Uterus (tissue), 4 donors: ENCODE results near the gene UBAP2. TPM values are rescaled to one million over a fixed set of nuclear protein-coding genes. Genes with fewer than 3 reads are reported as not detected.
"Not testable (repeated sequence)": the region's sequence is repeated elsewhere in the genome, so short reads cannot be mapped to it uniquely, and the experiment has no call there.

ENCODE experiments used
- DNase-seq, 2 donors: peaks; one replicate each; pipeline ENCODE4 v3.0.0-alpha.2; 2019 to 2020
- H3K27ac ChIP-seq, 2 donors: fragments of 200-600 bp; sonication (generic); 1 replicate in 1 of 2; 2 replicates in 1 of 2; pipeline ENCODE4 v1.5.1; 2016 to 2018
- H3K27me3 ChIP-seq, 2 donors: fragments of 200-600 bp; sonication (generic); one replicate each; pipeline ENCODE4 v1.5.1; 2018 to 2019; ENCODE audit warnings: control low read depth in 1 of 2
- H3K36me3 ChIP-seq, 2 donors: fragments of 200-600 bp; sonication (generic); one replicate each; pipeline ENCODE4 v1.5.1; 2019; ENCODE audit warnings: control low read depth in 1 of 2
- H3K4me1 ChIP-seq, 2 donors: fragments of 200-600 bp; sonication (generic); one replicate each; pipeline ENCODE4 v1.5.1; 2018 to 2019; ENCODE audit warnings: control low read depth in 1 of 2
- H3K4me3 ChIP-seq, 2 donors: fragments of 200-600 bp; sonication (generic); 1 replicate in 1 of 2; 2 replicates in 1 of 2; pipeline ENCODE4 v1.5.1; 2018 to 2019; ENCODE audit warnings: mild to moderate bottlenecking in 1 of 2
- H3K9me3 ChIP-seq, 2 donors: fragments of 200-600 bp; sonication (generic); one replicate each; pipeline ENCODE4 v1.5.1; 2019; ENCODE audit warnings: control low read depth in 1 of 2
- POLR2A ChIP-seq, 2 donors: fragments of 450-650 bp; IDR thresholded peaks; one replicate each; pipeline ENCODE4 v1.6.1; 2016; ENCODE audit warnings: antibody characterized with exemption in 2 of 2, mild to moderate bottlenecking in 1 of 2, moderate library complexity in 1 of 2
- intact Hi-C: fragments of 100-400 bp; cut with DNase I; formaldehyde crosslinking; loops from one replicate; pipeline ENCODE4 v1.15.1; 2023; ENCODE audit warnings: low total_unique reads
- total RNA-seq, 4 donors: library from RNA; depleted of rRNA in 3 of 4; stranded (reverse); fragments of >200 nt in 3 of 4; gene quantifications; one replicate each; pipeline versions ENCODE4 v1.1.0 to v1.2.4, GENCODE V29; 2014 to 2023
- TF ChIP-seq, protein P1 (sequence below), 4 experiments: fragments of 200-600 bp in 2 of 4; fragments of 450-650 bp in 2 of 4; sonication (generic) in 2 of 4; IDR thresholded peaks; one replicate each; pipeline ENCODE4 v1.5.1; 2016 to 2019; ENCODE audit warnings: antibody characterized with exemption in 4 of 4, mild to moderate bottlenecking in 2 of 4, moderate library complexity in 1 of 4
- donor health status: DM: yes; HTN: yes; CAD: no.

The UBAP2 gene
- total RNA-seq, 4 donors from 2014 or later, result 9.2 to 110 (median 51.3) TPM

DNA sequence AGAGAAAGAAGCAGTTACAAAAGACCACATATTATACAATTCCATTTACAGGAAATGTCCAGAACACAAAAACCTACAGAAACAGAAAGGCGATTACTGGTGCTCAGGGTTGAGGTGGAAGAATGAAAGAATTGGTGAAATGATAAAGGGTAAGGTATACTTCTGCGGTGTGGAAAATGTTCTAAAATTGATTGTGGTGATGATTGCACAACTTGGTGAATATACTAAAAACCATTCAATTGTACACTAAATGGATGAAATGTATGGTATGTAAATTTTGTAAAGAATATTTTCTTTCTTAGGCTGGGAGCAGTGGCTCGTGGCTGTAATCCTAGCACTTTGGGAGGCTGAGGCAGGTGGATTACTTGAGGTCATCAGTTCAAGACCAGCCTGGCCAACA lies 72.3 kb downstream of the UBAP2 start:
- no peaks in the 10 kb centered on the region for H3K36me3 ChIP-seq

DNA sequence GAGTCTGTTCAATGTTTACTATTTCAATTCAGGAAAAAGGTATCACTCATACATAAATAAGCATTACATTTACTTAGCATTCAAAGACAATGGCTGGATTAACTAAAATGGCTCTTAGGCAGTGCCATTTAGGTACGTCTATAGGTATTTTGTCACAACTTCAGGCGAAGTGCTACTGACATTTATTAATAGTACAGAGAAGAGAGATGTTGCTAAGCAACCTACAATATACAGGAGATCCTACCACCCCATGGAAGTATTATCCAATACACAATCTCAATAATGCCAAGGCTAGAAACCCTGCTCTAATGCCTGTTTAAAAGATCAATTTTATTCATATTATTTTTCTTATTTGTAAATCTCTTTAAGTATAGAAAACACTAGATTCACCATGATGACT lies 76.0 kb downstream of the UBAP2 start:
- DNase-seq, result no peak
- H3K36me3 ChIP-seq, result no peaks in the 10 kb centered on the region

More for the DNA sequence above, 72.3 kb downstream of the UBAP2 start:
- DNase-seq, result no peak
- no peaks in the 10 kb centered on the region for H3K4me1 ChIP-seq
- no peaks in the 10 kb centered on the region for H3K9me3 ChIP-seq
- H3K27ac ChIP-seq, result no peak overlapping the region
- H3K27me3 ChIP-seq, result no peaks in the 10 kb centered on the region
- no peak overlapping the region for H3K4me3 ChIP-seq
- TF ChIP-seq POLR2A (IDR thresholded peaks at IDR 0.05), result no peak
- TF ChIP-seq, protein P1, sequence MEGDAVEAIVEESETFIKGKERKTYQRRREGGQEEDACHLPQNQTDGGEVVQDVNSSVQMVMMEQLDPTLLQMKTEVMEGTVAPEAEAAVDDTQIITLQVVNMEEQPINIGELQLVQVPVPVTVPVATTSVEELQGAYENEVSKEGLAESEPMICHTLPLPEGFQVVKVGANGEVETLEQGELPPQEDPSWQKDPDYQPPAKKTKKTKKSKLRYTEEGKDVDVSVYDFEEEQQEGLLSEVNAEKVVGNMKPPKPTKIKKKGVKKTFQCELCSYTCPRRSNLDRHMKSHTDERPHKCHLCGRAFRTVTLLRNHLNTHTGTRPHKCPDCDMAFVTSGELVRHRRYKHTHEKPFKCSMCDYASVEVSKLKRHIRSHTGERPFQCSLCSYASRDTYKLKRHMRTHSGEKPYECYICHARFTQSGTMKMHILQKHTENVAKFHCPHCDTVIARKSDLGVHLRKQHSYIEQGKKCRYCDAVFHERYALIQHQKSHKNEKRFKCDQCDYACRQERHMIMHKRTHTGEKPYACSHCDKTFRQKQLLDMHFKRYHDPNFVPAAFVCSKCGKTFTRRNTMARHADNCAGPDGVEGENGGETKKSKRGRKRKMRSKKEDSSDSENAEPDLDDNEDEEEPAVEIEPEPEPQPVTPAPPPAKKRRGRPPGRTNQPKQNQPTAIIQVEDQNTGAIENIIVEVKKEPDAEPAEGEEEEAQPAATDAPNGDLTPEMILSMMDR (IDR thresholded peaks at IDR 0.05), result no peak
- intact Hi-C loops, result no loop called here

DNA sequence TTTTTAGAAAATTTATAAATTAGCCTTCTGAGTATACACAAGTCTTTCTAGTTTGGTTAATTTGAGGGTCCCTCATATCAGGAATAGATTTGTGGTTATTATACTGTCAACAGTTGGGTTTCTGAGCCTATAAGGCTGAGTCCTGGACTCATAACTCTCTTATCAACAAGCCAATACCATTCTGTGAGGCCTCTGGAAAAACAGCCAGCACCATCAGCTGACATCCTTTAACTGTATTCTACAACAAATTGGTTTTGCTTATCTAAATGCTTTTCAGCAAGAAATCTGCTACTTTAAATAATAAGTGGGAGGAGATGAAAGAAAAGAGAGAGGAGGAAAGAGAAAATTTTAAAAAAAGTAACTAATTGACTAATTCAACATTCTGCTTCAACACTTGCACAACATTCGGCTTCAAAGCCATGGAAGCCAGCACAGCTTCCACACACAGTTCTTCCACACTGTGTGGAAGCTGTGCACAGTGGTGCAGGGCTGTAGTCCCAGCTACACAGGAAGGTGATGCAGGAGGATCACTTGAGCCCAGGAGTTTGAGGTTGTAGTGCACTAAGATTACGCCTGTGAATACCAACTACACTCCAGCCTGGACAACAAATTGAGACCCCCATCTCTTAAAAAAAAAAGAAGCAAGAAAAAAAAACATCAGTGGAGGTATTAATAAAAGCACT lies 84.5 kb downstream of the UBAP2 start:
- no peaks in the 10 kb centered on the region for H3K4me1 ChIP-seq
- TF ChIP-seq, protein P1 (IDR thresholded peaks at IDR 0.05), result no peak
- TF ChIP-seq POLR2A (IDR thresholded peaks at IDR 0.05), result no peak
- intact Hi-C loops, result no loop called here

More for the DNA sequence above, 76.0 kb downstream of the UBAP2 start:
- Histone ChIP-seq H3K9me3 (no peaks in the 10 kb centered on the region), H3K27me3 (no peaks in the 10 kb centered on the region), H3K27ac (no peak overlapping the region), H3K4me1 (no peaks in the 10 kb centered on the region), H3K4me3 (no peak overlapping the region)
- intact Hi-C loops, result no loop called here
- TF ChIP-seq POLR2A (IDR thresholded peaks at IDR 0.05), result no peak
- TF ChIP-seq, protein P1 (IDR thresholded peaks at IDR 0.05), result no peak

DNA sequence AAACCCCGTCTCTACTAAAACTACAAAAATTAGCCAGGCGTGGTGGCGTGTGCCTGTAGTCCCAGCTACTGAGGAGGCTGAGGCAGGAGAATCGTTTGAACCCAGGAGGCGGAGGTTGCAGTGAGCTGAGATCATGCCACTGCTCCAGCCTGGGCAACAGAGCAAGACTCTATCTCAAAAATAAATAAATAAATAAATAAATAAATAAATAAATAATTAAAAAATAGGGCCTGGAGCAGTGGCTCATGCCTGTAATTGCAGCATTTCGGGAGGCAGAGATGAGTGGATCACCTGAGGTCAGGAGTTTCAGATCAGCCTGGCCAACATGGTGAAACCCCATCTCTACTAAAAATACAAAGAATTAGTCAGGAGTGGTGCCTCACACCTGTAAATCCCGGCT lies 86.2 kb downstream of the UBAP2 start:
- H3K27me3 ChIP-seq, H3K4me3 ChIP-seq, H3K4me1 ChIP-seq, H3K27ac ChIP-seq, H3K36me3 ChIP-seq, DNase-seq, H3K9me3 ChIP-seq, intact Hi-C loops: not testable (repeated sequence)

More for the DNA sequence above, 84.5 kb downstream of the UBAP2 start:
- H3K4me3 ChIP-seq, result no peak overlapping the region
- H3K27me3 ChIP-seq, result no peaks in the 10 kb centered on the region
- H3K36me3 ChIP-seq, result no peaks in the 10 kb centered on the region
- no peaks in the 10 kb centered on the region for H3K9me3 ChIP-seq
- no peak overlapping the region for H3K27ac ChIP-seq
- DNase-seq, result no peak

DNA sequence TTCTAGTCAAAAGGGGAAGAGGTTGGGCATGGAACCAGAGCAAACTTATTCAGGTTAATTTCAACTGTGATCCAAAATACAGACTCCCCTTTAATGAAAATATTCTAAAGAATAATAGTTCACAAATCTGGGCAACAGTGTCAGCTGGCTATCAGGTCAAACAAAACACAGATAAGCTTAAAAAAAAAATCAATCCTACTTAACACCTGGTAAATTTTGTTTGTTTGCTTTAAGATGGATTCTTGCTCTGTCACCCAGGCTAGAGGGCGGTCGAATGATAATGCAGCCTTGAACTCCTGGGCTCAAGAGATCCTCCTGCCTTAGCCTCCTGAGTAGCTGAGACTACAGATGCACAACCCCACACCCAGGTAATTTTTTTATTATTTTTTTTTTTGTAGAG lies 89.0 kb downstream of the UBAP2 start:
- Histone ChIP-seq H3K4me1 (no peaks in the 10 kb centered on the region), H3K36me3 (no peaks in the 10 kb centered on the region), H3K27me3 (no peaks in the 10 kb centered on the region), H3K4me3 (no peak overlapping the region), H3K27ac (no peak overlapping the region), H3K9me3 (no peaks in the 10 kb centered on the region)
- TF ChIP-seq, protein P1 (IDR thresholded peaks at IDR 0.05), result no peak
- no peak for TF ChIP-seq POLR2A (IDR thresholded peaks at IDR 0.05)
- DNase-seq, result no peak
- intact Hi-C loops, result no loop called here
